SW480 (cell line): Measurements from ENCODE around the gene VPS4A.

Experiments
- DNase-seq: peaks from one replicate; pipeline ENCODE4 v3.0.0-alpha.2; 2016; ENCODE audit warnings: low spot score

The VPS4A gene

DNA sequence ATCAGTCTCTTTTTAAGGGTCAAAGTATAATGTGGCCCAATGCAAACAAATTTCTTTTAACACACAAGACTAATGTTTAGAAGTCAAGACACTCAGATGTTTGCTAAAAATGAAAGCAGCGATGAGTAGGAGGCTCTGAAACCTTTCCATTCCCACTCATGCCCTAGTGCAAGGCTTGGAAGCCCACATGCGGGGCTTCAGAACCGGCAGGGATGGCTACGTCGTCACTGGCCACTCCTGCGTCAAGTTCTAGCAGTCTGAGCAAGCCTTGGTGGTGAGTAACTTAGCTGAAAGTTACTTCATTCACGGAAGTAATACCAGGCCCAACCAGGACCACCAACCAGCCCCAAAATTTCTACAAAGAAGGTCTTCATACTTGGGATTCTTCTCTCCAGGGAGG is 55.3 kb downstream of the VPS4A start:
- no peak for DNase-seq

- DNase-seq = no peak
Measured at GRCh38 chr16:69367980-69368379, 56.8 kb downstream of the VPS4A start.

DNA sequence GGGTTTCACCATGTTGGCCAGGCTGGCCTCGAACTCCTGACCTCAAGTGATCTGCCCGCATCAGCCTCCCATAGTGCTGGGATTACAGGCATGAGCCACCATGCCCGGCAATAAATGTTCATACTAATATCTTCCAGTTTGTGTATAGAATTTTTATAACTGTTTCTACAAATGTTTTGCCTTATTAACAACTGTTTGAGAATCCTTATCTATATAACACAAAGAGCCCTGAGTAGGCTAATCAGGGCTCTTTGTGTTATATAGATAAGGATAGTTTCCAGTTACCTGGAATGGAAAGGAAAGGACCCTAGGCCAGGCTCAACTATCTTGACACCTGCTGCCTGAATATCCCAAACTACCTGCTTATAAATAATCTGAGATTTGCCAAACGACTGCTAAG is 57.7 kb downstream of the VPS4A start:
- DNase-seq = no peak

DNA sequence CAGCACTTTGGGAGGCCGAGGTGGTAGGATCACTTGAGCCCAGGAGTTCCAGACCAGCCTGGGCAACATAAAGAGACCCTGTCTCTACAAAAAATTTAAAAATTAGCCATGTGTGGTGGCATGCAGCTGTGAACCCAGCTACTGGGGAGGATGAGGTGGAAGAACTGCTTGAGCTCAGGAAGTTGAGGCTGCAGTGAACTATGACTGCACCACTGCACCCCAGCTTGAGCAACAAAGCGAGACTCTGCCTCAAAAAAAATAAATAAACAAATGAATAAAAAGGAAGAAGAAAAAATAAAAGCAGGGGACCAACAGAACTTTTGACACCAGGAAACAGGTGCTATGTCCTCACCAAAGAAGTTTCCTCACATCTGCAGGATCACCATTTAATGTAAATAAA is 60.4 kb downstream of the VPS4A start:
- DNase-seq = no peak

- DNase-seq = no peak
Measured at GRCh38 chr16:69373019-69373418, 61.9 kb downstream of the VPS4A start.
